Hepatocyte (in vitro differentiated cells): ENCODE data around the gene SEMA4G. TPM values are rescaled to one million over a fixed set of nuclear protein-coding genes. Genes with fewer than 3 reads are reported as not detected.

Experiments used
- DNase-seq: peaks from one replicate; pipeline ENCODE4 v3.0.0-alpha.2; 2016; ENCODE audit warnings: low spot score
- H2AFZ ChIP-seq: fragments of 200-600 bp; sonication (generic); 2 replicates; pipeline ENCODE4 v1.6.0; 2016; ENCODE audit warnings: antibody characterized with exemption, mild to moderate bottlenecking
- H3K27ac ChIP-seq: fragments of 200-600 bp; sonication (generic); 2 replicates; pipeline ENCODE4 v1.5.1; 2016; ENCODE audit warnings: mild to moderate bottlenecking
- H3K27me3 ChIP-seq: fragments of 200-600 bp; sonication (generic); 2 replicates; pipeline ENCODE4 v1.6.1; 2016
- H3K36me3 ChIP-seq: fragments of 200-600 bp; sonication (generic); replicated peaks from 2 replicates; pipeline ENCODE4 v1.5.1; 2016; ENCODE audit warnings: low read depth; ENCODE audit not compliant: insufficient read depth
- H3K4me1 ChIP-seq: fragments of 200-600 bp; sonication (generic); 2 replicates; pipeline ENCODE4 v1.5.1; 2016; ENCODE audit warnings: mild to moderate bottlenecking, moderate library complexity; ENCODE audit not compliant: insufficient read depth
- H3K4me2 ChIP-seq: fragments of 200-600 bp; sonication (generic); 2 replicates; pipeline ENCODE4 v1.6.0; 2016
- H3K4me3 ChIP-seq: fragments of 200-600 bp; sonication (generic); 2 replicates; pipeline ENCODE4 v1.5.1; 2016; ENCODE audit warnings: mild to moderate bottlenecking
- H3K79me2 ChIP-seq: fragments of 200-600 bp; sonication (generic); 2 replicates; pipeline ENCODE4 v1.6.0; 2017; ENCODE audit warnings: mild to moderate bottlenecking
- H3K9me2 ChIP-seq: fragments of 200-600 bp; sonication (generic); replicated peaks from 2 replicates; pipeline ENCODE4 v1.6.0; 2017; ENCODE audit warnings: mild to moderate bottlenecking; ENCODE audit not compliant: insufficient read depth
- H3K9me3 ChIP-seq: fragments of 200-600 bp; sonication (generic); 2 replicates; pipeline ENCODE4 v1.5.1; 2016; ENCODE audit warnings: low read depth, mild to moderate bottlenecking
- H4K20me1 ChIP-seq: fragments of 200-600 bp; sonication (generic); 2 replicates; pipeline ENCODE4 v1.6.0; 2016; ENCODE audit warnings: mild to moderate bottlenecking; ENCODE audit not compliant: insufficient read depth, poor library complexity, severe bottlenecking
- CTCF ChIP-seq: fragments of 200-600 bp; sonication (generic); IDR thresholded peaks from 2 replicates; pipeline ENCODE4 v1.5.1; 2016; ENCODE audit warnings: antibody characterized with exemption, mild to moderate bottlenecking; ENCODE audit not compliant: poor library complexity
- EZH2 ChIP-seq: fragments of 200-600 bp; sonication (generic); IDR thresholded peaks from 2 replicates; pipeline ENCODE4 v1.6.1; 2016; ENCODE audit warnings: antibody characterized with exemption, mild to moderate bottlenecking, borderline replicate concordance
- EZH2phosphoT487 ChIP-seq: fragments of 200-600 bp; sonication (generic); IDR thresholded peaks from one replicate; pipeline ENCODE4 v1.6.1; 2018; ENCODE audit warnings: antibody characterized with exemption, mild to moderate bottlenecking, low read depth, moderate library complexity; ENCODE audit not compliant: unreplicated experiment, severe bottlenecking
- WGBS: methylation state at CpG from one replicate; pipeline ENCODE4 v1.1.6; 2016; ENCODE audit warnings: low lambda C conversion rate; ENCODE audit errors: missing lambda C conversion rate; 5-methylcytosine and 5-hydroxymethylcytosine counted together
- polyA plus RNA-seq: library from polyadenylated mRNA; unstranded; fragments of >200 nt; fragmentation: Nextera tagmentation; extraction: Ambion mirVana; gene quantifications from 2 replicates; pipeline ENCODE4 v1.2.1, GENCODE V29; 2016
- total RNA-seq: library from RNA; depleted of rRNA; stranded (reverse); fragments of >200 nt; gene quantifications from 2 replicates; pipeline ENCODE4 v1.2.3, GENCODE V29; 2014

Gene SEMA4G
- total and polyA plus RNA-seq, 2 experiments from 2014 or later = 38.9 to 54.8 TPM

- Histone ChIP-seq H3K4me2 (no peak overlapping the region), H3K9me2 (no peaks in the 10 kb centered on the region), H2AFZ (no peak overlapping the region), H3K4me3 (no peak overlapping the region), H3K27me3 (peaks cover under 1% of the 10 kb centered on the region), H3K79me2 (no peaks in the 10 kb centered on the region), H3K36me3 (no peaks in the 10 kb centered on the region), H4K20me1 (no peaks in the 10 kb centered on the region), H3K4me1 (peaks cover 6% of the 10 kb centered on the region), H3K27ac (no peak overlapping the region), H3K9me3 (no peaks in the 10 kb centered on the region)
- TF ChIP-seq EZH2phosphoT487 = no peak
- TF ChIP-seq EZH2 = no peak
- peak; percentile 91 for TF ChIP-seq CTCF
- WGBS = 34% methylated on average over 14 of the region's 14 CpGs
- peak; percentile 92 for DNase-seq
Measured at GRCh38 chr10:101012525-101013364, 43.4 kb downstream of the SEMA4G start.

- no peaks in the 10 kb centered on the region for H3K36me3 ChIP-seq
Measured at GRCh38 chr10:101013365-101013825, 44.1 kb downstream of the SEMA4G start.

GRCh38 chr10:101014230-101014884 lies 45.1 kb downstream of the SEMA4G start:
- 25% methylated on average over 11 of the region's 11 CpGs for WGBS
- Histone ChIP-seq H3K4me2 (no peak overlapping the region), H3K4me3 (no peak overlapping the region), H3K36me3 (no peaks in the 10 kb centered on the region), H3K27ac (no peak overlapping the region), H4K20me1 (no peaks in the 10 kb centered on the region), H3K4me1 (peaks cover 15% of the 10 kb centered on the region), H3K9me3 (no peaks in the 10 kb centered on the region), H3K79me2 (no peaks in the 10 kb centered on the region), H2AFZ (no peak overlapping the region), H3K9me2 (no peaks in the 10 kb centered on the region), H3K27me3 (peaks cover 4% of the 10 kb centered on the region)
- peak; percentile 82 for TF ChIP-seq CTCF
- no peak for TF ChIP-seq EZH2phosphoT487
- DNase-seq = peak; percentile 83

More at GRCh38 chr10:101013365-101013825, 44.1 kb downstream of the SEMA4G start:
- H3K27ac ChIP-seq = no peak overlapping the region
- WGBS = 59% methylated on average over 9 of the region's 9 CpGs
- H3K27me3 ChIP-seq = peaks cover 4% of the 10 kb centered on the region
- H4K20me1 ChIP-seq = no peaks in the 10 kb centered on the region
- peaks cover 10% of the 10 kb centered on the region for H3K4me1 ChIP-seq
- H3K4me2 ChIP-seq = no peak overlapping the region
- H3K9me3 ChIP-seq = no peaks in the 10 kb centered on the region
- H3K9me2 ChIP-seq = no peaks in the 10 kb centered on the region
- TF ChIP-seq EZH2 = no peak
- no peak for TF ChIP-seq CTCF
- TF ChIP-seq EZH2phosphoT487 = no peak
- H3K79me2 ChIP-seq = no peaks in the 10 kb centered on the region
- H2AFZ ChIP-seq = no peak overlapping the region
- no peak overlapping the region for H3K4me3 ChIP-seq
- DNase-seq = no peak
